ENCODE measurements around the gene IFT122.

The IFT122 gene

GRCh38 chr3:129424185-129424841 lies 15.7 kb upstream of the IFT122 start:
- in situ Hi-C loops (cut with MboI; ENCODE audit: low sequenced_read_pairs, unreplicated experiment) = no loop called here
- peak; percentile 59 for DNase-seq (ENCODE audit: low spot score)
- TF ChIP-seq, protein P1, sequence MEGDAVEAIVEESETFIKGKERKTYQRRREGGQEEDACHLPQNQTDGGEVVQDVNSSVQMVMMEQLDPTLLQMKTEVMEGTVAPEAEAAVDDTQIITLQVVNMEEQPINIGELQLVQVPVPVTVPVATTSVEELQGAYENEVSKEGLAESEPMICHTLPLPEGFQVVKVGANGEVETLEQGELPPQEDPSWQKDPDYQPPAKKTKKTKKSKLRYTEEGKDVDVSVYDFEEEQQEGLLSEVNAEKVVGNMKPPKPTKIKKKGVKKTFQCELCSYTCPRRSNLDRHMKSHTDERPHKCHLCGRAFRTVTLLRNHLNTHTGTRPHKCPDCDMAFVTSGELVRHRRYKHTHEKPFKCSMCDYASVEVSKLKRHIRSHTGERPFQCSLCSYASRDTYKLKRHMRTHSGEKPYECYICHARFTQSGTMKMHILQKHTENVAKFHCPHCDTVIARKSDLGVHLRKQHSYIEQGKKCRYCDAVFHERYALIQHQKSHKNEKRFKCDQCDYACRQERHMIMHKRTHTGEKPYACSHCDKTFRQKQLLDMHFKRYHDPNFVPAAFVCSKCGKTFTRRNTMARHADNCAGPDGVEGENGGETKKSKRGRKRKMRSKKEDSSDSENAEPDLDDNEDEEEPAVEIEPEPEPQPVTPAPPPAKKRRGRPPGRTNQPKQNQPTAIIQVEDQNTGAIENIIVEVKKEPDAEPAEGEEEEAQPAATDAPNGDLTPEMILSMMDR (IDR thresholded peaks at IDR 0.05; ENCODE audit: borderline replicate concordance, control extremely low read depth, extremely low read depth, insufficient read depth, missing control alignments) = no peak

DNA sequence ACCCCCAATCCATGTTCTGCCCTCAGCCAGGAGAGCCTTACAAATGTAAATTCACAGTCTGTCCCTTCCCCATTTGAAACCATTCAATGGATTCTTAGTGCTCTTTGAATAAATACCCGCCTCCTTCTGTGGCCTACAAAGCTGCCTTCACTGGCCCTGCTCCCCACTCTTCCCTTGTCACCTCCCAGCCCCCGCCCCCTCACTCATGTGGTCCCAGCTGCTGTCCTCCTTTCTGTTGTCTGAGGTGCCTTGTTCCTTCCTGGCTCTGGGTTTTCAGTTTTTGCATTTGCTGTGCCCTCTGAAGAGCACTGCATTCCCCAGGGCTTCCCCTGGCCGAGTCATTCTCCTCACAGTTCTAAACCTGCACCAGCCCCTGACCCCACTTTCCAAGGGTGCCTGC lies 14.8 kb upstream of the IFT122 start:
- DNase-seq (ENCODE audit: low spot score) = no peak
- in situ Hi-C loops (cut with MboI; ENCODE audit: low sequenced_read_pairs, unreplicated experiment) = no loop called here
- TF ChIP-seq, protein P1 (IDR thresholded peaks at IDR 0.05; ENCODE audit: borderline replicate concordance, control extremely low read depth, extremely low read depth, insufficient read depth, missing control alignments) = no peak

DNA sequence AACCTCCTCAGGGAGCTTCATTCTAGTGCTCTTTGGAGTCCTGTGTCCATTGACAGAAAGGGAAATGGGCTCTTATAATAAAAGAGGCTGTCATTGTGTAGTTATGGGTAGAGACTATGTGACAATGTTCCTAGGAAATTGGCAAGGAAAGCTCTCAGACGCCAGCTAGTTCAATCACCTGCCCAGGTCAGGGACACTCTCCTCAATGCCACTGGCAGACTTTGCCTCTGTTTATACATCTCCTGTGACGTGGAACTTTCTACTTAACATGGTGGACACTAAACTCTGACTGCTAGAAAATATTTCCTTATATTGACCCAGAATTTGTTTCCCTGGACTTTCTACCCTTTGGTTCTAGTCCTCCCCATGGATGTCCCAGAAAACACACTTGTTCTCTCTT lies 14.4 kb upstream of the IFT122 start:
- in situ Hi-C loops (cut with MboI; ENCODE audit: low sequenced_read_pairs, unreplicated experiment) = no loop called here
- DNase-seq (ENCODE audit: low spot score) = no peak
- TF ChIP-seq, protein P1 (IDR thresholded peaks at IDR 0.05; ENCODE audit: borderline replicate concordance, control extremely low read depth, extremely low read depth, insufficient read depth, missing control alignments) = no peak

DNA sequence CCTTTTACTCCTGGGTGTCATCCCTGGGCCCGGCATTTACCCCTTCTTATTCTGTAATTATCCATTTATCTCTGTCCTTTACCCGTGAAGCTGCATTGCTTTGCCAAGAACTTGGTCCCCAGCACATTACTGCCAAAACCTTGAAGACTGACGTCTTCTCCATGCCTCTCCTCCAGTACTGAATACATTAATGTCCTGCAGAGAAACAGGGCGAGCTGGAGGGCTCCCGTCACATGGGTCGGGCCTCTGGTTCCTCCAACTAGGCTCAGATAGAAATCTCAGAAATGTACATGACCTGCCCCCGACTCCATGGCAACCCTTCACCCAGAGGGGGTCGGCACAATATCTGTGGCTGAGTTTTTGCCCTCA lies 12.0 kb upstream of the IFT122 start:
- in situ Hi-C loops (cut with MboI; ENCODE audit: low sequenced_read_pairs, unreplicated experiment) = no loop called here
- no peak for DNase-seq (ENCODE audit: low spot score)
- TF ChIP-seq, protein P1 (IDR thresholded peaks at IDR 0.05; ENCODE audit: borderline replicate concordance, control extremely low read depth, extremely low read depth, insufficient read depth, missing control alignments) = no peak

DNA sequence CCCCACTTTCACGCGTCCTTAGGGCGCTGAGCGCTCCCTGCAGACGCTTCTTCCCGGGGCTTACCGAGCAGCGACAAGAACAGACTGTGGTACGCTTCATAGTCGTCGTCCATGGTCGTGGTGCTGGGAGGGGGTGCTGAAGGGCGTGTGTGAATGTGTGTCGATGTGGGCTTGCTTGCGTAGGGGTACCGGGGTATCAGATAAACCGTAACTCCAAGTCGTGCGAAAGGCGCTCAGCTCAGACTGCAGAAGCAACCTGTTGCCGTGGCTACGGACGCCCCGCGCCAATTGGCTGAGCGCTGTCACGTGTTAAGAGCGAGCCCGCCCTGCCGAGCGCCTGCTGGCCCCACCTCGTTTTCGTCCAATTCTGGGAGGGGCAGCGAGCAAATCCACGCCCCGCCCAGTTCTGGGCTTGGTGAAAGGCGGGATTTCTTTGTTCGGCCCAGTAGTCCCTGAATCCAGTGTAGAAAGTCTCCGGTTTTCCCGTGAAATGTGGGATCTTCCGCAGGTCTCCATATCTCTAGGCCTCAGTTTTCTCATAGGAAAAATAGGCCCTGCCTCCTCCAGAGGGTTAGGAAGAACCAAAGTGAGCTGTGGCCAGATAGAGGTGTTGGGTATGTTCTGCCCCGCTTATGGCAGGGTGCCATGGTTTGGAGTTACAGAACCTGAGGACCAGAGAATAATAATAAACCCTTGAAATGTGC lies 11.5 kb upstream of the IFT122 start, which contains the start of gene EFCAB12:
Gene EFCAB12, minus strand, starts transcription at position 261 of the 704 bp plus-strand sequence. Its CDS starts 148 bp downstream, at position 113.
- in situ Hi-C loops (cut with MboI; ENCODE audit: low sequenced_read_pairs, unreplicated experiment) = no loop called here
- TF ChIP-seq, protein P1 (IDR thresholded peaks at IDR 0.05; ENCODE audit: borderline replicate concordance, control extremely low read depth, extremely low read depth, insufficient read depth, missing control alignments) = no peak
- DNase-seq (ENCODE audit: low spot score) = peak; percentile 88

DNA sequence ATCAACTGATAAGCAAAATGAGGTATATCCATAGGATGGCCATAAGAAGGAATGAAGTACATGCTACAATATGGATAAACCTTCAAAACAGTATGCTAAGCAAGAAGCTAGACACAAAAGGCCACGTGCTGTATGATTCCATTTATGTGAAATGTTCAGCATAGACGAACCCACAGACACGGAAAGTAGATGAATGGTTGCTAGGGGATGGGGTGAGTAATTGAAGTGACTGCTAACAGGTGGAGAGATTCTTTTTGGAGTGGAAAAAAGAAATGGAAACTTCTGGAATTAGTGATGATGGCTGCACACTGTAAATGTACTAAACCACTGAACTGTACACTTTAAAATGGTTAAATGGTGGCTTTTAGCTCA lies 11.0 kb upstream of the IFT122 start:
- DNase-seq (ENCODE audit: low spot score) = no peak
- TF ChIP-seq, protein P1 (IDR thresholded peaks at IDR 0.05; ENCODE audit: borderline replicate concordance, control extremely low read depth, extremely low read depth, insufficient read depth, missing control alignments) = no peak
- in situ Hi-C loops (cut with MboI; ENCODE audit: low sequenced_read_pairs, unreplicated experiment) = no loop called here
